GM19372 (cell line): Measurements from ENCODE around the gene ILF2.
"Not testable (repeated sequence)": the region's sequence is repeated elsewhere in the genome, so short reads cannot be mapped to it uniquely, and the experiment has no call there.

Experiments
- ATAC-seq: cut with Tn5 transposase; IDR thresholded peaks from one replicate; pipeline ENCODE4 v1.9.1; 2021; ENCODE audit warnings: mild to moderate bottlenecking, low read depth, moderate library complexity; ENCODE audit not compliant: unreplicated experiment

Gene ILF2

DNA sequence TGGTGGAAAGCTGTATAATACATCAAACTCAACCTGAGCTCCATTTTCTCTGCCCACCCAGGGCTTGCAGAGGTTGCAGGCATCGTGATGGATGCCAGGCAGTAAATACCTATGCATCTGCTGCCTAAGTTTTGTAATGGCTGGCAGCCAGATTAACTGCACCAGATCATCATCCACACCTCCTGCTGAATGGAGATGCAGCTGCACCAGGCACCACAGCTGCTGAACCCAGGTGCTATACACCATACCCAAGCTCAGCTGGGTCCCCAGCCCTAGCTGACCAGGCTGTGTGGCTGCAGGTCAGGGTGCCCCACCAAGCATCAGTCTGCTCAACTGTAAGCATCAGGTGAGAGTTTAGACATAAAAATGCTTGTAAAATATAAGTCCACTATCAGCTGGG lies 19.0 kb downstream of the ILF2 start:
- ATAC-seq: no peak

DNA sequence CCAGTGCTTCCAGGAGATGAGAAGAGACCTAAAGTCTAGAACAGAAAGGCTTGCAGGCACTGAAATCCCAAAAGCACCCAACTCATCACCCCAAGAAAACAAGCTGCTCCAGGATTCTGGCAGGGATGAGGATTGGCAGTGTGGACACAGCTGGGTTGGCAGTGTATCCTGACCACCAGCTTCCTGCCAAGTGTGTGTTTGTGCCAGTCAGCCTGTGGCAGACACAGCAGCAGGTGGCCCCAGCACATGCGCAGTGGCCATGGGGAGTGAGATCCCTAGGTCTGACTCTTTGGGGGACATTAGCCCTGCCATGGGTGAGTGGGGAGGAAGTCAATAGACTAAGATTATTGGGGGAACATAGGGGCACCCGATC lies 20.9 kb downstream of the ILF2 start:
- ATAC-seq: no peak

DNA sequence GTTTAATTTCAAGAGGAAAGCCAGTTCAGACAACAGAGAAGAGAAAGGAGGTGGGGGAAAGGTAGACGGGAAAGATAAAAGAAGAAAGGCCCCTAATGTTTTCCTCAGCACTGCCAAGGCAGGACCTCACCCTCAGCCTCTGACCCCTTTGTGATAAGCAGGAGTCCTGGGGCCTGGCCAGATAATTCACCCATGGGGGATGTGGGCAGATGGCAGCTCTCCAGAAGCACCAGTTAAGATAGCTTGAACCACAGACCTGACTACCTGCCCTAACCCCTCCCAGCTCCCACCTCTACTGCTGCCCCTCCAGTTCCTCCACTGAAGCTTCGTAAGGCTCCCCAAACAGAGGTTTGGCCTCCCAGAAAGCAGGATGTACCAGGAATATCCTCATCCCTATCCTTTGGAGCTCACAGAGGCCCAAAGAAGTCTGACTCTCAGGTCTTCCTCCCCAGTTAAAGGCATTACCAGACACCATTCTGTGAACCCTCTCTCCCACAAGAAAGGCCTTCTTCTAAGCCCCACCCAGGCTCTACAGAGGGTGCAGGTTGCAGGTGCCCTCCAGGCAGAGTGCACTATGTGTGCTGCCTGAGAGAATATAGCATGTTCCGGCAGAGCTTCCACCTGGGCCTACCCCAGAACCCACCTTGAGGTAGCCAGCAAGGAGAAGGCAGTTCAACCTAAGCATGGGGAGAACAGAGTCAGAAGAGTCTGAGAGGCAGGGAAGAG lies 21.5 kb downstream of the ILF2 start:
- ATAC-seq: no peak

GRCh38 chr1:153648000-153648643 lies 22.7 kb downstream of the ILF2 start:
- ATAC-seq: no peak

GRCh38 chr1:153647346-153647714 lies 23.5 kb downstream of the ILF2 start:
- ATAC-seq: no peak

- ATAC-seq: no peak
Observed at GRCh38 chr1:153646672-153647345, 24.0 kb downstream of the ILF2 start.

GRCh38 chr1:153643816-153644215 lies 27.0 kb downstream of the ILF2 start:
- no peak for ATAC-seq

GRCh38 chr1:153643100-153643499 lies 27.7 kb downstream of the ILF2 start:
- no peak for ATAC-seq

DNA sequence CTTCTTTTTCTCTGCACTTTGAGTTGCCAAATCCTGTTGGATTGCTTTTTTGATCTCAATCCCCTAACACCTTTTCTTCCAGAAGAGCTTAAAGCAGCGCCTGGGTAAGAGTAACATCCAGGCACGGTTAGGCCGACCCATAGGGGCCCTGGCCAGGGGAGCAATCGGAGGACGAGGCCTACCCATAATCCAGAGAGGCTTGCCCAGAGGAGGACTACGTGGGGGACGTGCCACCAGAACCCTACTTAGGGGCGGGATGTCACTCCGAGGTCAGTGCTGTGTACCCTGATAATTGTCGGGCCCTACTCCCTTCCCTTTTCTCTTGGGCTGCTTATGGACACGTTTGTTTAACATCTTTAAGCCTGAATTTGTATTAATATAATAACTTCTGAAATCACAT lies 28.6 kb downstream of the ILF2 start:
- ATAC-seq: no peak

DNA sequence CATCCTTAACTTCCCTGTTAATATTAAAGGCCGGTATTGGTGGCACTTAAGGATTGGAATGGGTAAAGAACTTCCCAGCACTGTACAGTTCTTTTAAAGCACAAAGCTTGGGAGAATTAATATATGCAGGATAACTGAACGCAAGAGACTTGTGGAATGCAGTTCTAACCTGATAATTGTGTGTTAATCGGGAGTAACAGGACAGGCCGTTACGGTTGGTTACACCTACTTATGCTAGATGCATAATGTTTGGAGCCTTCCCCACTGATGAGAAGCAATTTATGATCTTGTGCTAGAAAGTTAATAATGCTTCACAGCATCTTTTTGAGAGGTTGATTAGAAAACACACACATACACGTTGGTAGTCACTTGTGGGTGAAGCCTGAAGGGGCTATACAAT lies 29.9 kb downstream of the ILF2 start:
- ATAC-seq: no peak

- not testable (repeated sequence) for ATAC-seq
Observed at GRCh38 chr1:153640213-153640612, 30.6 kb downstream of the ILF2 start.

GRCh38 chr1:153639280-153639679 lies 31.5 kb downstream of the ILF2 start:
- ATAC-seq: no peak

DNA sequence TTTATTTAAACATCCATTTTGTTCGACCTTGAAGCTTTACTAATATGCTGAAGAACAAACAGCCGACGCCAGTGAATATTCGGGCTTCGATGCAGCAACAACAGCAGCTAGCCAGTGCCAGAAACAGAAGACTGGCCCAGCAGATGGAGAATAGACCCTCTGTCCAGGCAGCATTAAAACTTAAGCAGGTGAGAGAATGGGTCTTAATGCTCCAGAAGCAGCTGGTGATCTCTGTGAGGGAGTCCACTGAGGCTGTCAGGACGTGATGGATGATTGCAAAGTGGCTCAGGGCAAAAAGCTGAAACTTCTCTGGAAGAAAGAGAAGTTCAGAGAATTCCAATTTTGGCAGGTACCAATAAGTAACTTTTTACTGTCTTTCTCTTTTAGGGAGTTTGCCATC lies 32.5 kb downstream of the ILF2 start:
- no peak for ATAC-seq

DNA sequence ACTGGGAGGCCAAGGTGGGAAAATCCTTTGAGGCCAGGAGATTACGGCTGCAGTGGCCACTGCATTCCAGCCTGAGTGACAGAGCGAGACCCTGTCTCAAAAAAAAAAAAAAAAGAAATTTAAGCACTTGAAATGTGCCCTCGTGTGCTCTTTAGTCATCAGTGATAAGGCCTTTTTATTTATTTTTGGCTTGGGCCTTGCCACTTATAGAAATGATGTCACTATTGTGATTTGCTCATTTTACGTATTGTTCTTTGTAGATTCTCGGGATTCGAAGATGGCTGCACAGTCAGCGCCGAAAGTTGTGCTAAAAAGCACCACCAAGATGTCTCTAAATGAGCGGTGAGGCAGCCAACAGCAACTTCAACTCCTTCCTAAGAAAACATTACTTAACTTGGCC lies 34.5 kb downstream of the ILF2 start:
- no peak for ATAC-seq

GRCh38 chr1:153635872-153636271 lies 34.9 kb downstream of the ILF2 start:
- ATAC-seq: no peak

GRCh38 chr1:153633754-153634665 lies 36.8 kb downstream of the ILF2 start, which contains the start of gene CHTOP:
Gene CHTOP, plus strand, starts transcription at chr1:153634066. Its CDS starts 2,523 bp downstream, at chr1:153636589.
- peak; percentile 92 for ATAC-seq

GRCh38 chr1:153633161-153633753 lies 37.5 kb downstream of the ILF2 start:
- ATAC-seq: no peak

GRCh38 chr1:153631047-153632022 lies 39.5 kb downstream of the ILF2 start:
- no peak for ATAC-seq

DNA sequence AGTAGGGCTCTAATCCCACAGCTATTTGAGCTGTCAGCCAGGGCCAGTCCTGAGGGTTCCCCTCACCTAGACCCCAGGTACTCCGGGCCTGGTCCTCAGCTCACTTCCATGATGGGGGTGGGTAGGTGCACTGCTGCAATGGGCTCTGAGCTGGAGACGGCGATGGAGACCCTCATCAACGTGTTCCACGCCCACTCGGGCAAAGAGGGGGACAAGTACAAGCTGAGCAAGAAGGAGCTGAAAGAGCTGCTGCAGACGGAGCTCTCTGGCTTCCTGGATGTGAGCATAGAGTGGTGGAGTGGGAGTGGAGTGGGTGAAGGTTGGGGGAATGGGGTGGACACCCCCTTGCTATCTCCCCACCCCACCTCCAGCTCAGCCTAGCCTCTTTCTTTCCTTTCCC lies 40.4 kb downstream of the ILF2 start:
- no peak for ATAC-seq
